MCF 10A (cell line): ENCODE data around the gene PPARA. TPM values are rescaled to one million over a fixed set of nuclear protein-coding genes. Genes with fewer than 3 reads are reported as not detected.
A peak's percentile ranks its signal among the peaks of the same experiment; 100 is the strongest.
"Not testable (repeated sequence)": the region's sequence is repeated elsewhere in the genome, so short reads cannot be mapped to it uniquely, and the experiment has no call there.

ENCODE experiments used
- BruUV-seq: library from RNA; stranded (reverse); fragments of 400-500 nt; replicated peaks from 2 replicates; lab custom pipeline; 2021; lab: Mats Ljungman, UMichigan
- CTCF ChIA-PET: fragments of 300-600 bp; sonication (Branson Sonifier 250); formaldehyde crosslinking; extraction: SDS; loops from one replicate; lab custom pipeline; 2021; ENCODE audit warnings: antibody characterized with exemption, inconsistent platforms; lab: Yijun Ruan, JAX
- POLR2A ChIA-PET: fragments of 300-600, 350-650 bp; sonication (Branson Sonifier 250); formaldehyde crosslinking; extraction: SDS; loops from one replicate; lab custom pipeline; 2020; ENCODE audit warnings: antibody characterized with exemption, inconsistent platforms; lab: Yijun Ruan, JAX
- DNase-seq: peaks from one replicate; pipeline ENCODE4 v3.0.0-alpha.2; 2018; ENCODE audit not compliant: unreplicated experiment
- H3K27ac Mint-ChIP-seq: one replicate; pipeline ENCODE4 v1.8.0; 2022; ENCODE audit warnings: mild to moderate bottlenecking, low read depth, mixed read lengths; ENCODE audit not compliant: unreplicated experiment
- H3K27me3 Mint-ChIP-seq: one replicate; pipeline ENCODE4 v1.8.0; 2022; ENCODE audit warnings: mixed read lengths; ENCODE audit not compliant: insufficient read depth, unreplicated experiment
- H3K36me3 Mint-ChIP-seq: one replicate; pipeline ENCODE4 v1.8.0; 2022; ENCODE audit warnings: mild to moderate bottlenecking, moderate library complexity, mixed read lengths; ENCODE audit not compliant: insufficient read depth, unreplicated experiment
- H3K4me1 Mint-ChIP-seq: one replicate; pipeline ENCODE4 v1.8.0; 2022; ENCODE audit warnings: mixed read lengths; ENCODE audit not compliant: insufficient read depth, unreplicated experiment
- H3K4me3 Mint-ChIP-seq: one replicate; pipeline ENCODE4 v1.8.0; 2022; ENCODE audit warnings: mild to moderate bottlenecking, moderate library complexity, mixed read lengths; ENCODE audit not compliant: unreplicated experiment
- H3K9me3 Mint-ChIP-seq: one replicate; pipeline ENCODE4 v1.8.0; 2022; ENCODE audit warnings: mixed read lengths; ENCODE audit not compliant: unreplicated experiment
- intact Hi-C: fragments of 100-400 bp; cut with micrococcal nuclease; formaldehyde crosslinking; loops from 2 replicates; pipeline ENCODE4 v1.14.1; 2022
- total RNA-seq: library from RNA; stranded (reverse); gene quantifications from 2 replicates; pipeline ENCODE4 v1.2.3, GENCODE V29; 2022
- TF ChIP-seq, protein P1 (sequence below): fragments of 200-600 bp; IDR thresholded peaks from one replicate; pipeline ENCODE4 v1.8.0; 2022; ENCODE audit warnings: antibody characterized with exemption, mild to moderate bottlenecking; ENCODE audit not compliant: unreplicated experiment

Gene PPARA
- total RNA-seq, 1 experiment from 2014 or later: 8.0 TPM

DNA sequence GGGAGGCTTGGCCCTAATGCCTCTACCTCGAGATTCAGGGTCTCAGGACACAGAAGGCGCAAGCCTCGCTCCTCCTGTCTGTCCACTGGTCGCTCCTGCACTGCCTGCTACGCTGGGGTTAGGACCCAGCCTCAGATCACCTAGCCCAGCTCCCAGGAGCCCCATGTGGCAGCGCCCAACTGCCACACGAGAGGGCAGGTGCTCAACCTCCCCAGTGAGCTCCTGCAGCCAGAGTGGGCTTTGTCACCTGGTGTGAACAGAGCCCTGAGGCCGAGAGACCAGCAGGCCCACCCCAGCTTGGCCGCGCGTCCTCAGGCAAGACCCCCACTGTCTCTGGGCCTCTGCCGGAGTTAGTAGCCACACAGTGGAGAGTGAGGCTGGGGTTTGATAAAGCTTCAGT is 21.7 kb upstream of the PPARA start:
- peaks cover 5% of the 10 kb centered on the region for H3K4me1 Mint-ChIP-seq
- H3K27me3 Mint-ChIP-seq: no peaks in the 10 kb centered on the region
- ChIA-PET CTCF (interaction anchor here (0.7 kb wide), 1 partner anchor 107 kb away, joined by 3 read pairs; no protein-coding TSS in a partner anchor), POLR2A (no interaction called here)
- H3K4me3 Mint-ChIP-seq: no peak overlapping the region
- intact Hi-C loops: no loop called here
- H3K36me3 Mint-ChIP-seq: no peaks in the 10 kb centered on the region
- no peak overlapping the region for H3K27ac Mint-ChIP-seq
- H3K9me3 Mint-ChIP-seq: no peaks in the 10 kb centered on the region
- TF ChIP-seq, protein P1, sequence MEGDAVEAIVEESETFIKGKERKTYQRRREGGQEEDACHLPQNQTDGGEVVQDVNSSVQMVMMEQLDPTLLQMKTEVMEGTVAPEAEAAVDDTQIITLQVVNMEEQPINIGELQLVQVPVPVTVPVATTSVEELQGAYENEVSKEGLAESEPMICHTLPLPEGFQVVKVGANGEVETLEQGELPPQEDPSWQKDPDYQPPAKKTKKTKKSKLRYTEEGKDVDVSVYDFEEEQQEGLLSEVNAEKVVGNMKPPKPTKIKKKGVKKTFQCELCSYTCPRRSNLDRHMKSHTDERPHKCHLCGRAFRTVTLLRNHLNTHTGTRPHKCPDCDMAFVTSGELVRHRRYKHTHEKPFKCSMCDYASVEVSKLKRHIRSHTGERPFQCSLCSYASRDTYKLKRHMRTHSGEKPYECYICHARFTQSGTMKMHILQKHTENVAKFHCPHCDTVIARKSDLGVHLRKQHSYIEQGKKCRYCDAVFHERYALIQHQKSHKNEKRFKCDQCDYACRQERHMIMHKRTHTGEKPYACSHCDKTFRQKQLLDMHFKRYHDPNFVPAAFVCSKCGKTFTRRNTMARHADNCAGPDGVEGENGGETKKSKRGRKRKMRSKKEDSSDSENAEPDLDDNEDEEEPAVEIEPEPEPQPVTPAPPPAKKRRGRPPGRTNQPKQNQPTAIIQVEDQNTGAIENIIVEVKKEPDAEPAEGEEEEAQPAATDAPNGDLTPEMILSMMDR: no peak
- no TSS peak for BruUV-seq
- no peak for DNase-seq

DNA sequence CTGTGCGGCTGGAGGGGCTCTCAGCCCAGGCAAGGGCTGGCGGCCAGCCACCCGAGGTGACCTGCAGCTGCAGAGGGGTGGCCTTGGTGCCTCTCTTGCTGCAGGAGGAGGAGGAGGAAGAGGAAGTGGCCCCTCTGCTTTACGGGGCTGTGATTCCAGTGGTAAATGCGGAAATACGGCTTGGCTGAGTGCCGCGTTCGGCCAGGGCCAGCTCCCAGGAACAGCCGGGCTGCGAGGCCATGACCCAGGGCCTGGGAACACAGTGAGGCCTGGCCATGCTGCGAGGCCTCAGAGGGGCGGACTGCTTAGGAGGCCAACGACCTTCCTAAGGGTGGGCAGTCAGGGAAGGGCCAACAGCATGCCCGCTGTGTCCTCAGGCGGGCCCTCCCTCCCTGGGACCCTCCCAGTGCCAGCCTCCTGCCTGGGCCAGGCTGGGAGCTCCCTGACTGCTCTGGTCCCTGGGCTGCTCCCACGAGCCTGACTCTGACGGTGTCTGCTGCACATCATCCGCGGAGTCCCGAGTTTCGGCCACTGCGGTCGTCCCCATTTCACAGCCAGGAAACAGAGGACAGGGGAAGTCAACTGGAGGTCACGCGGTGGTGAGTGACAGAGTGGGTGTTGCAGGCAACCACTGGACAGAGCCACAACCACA is 20.8 kb upstream of the PPARA start:
- H3K4me1 Mint-ChIP-seq: peaks cover 5% of the 10 kb centered on the region
- no peak for DNase-seq
- POLR2A ChIA-PET: interaction anchor here (0.6 kb wide), 1 partner anchor 122 kb away, joined by 3 read pairs; no protein-coding TSS in a partner anchor
- no peak overlapping the region for H3K4me3 Mint-ChIP-seq
- CTCF ChIA-PET: no interaction called here
- no TSS peak for BruUV-seq
- TF ChIP-seq, protein P1: no peak
- H3K27ac Mint-ChIP-seq: no peak overlapping the region
- H3K36me3 Mint-ChIP-seq: no peaks in the 10 kb centered on the region
- H3K27me3 Mint-ChIP-seq: no peaks in the 10 kb centered on the region
- no peaks in the 10 kb centered on the region for H3K9me3 Mint-ChIP-seq
- intact Hi-C loops: no loop called here

DNA sequence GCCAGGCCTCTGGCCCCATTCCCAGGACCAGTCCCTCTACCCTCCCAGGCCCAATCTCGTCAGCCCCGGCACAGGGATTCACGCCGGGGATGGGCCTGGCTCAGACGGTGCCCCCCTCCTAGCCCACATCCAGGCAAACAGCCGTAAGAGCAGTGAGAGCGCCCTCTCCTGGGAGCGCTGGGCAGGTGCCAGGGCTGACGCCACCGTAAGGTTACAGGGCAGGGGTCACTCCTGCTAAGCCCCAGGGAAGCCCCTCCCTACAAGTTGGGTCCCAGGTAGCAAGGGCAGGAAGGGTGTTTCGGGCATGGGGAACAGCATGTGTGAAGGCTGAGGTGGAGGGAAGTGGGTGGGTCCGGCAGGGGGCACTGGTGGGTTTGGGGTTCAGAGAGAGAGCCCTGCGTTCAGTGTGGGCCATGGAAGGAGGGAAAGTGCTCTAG is 19.2 kb upstream of the PPARA start:
- TF ChIP-seq, protein P1: peak; percentile 24
- no peak overlapping the region for H3K4me3 Mint-ChIP-seq
- intact Hi-C loops: no loop called here
- H3K27me3 Mint-ChIP-seq: no peaks in the 10 kb centered on the region
- CTCF ChIA-PET: interaction anchor here (2.2 to 4.7 kb wide), 2 partner anchors 9 to 14 kb away, joined by 8 to 22 read pairs; no protein-coding TSS in a partner anchor
- BruUV-seq: no TSS peak
- H3K36me3 Mint-ChIP-seq: no peaks in the 10 kb centered on the region
- peaks cover 5% of the 10 kb centered on the region for H3K4me1 Mint-ChIP-seq
- H3K9me3 Mint-ChIP-seq: no peaks in the 10 kb centered on the region
- POLR2A ChIA-PET: no interaction called here
- no peak for DNase-seq
- H3K27ac Mint-ChIP-seq: no peak overlapping the region

DNA sequence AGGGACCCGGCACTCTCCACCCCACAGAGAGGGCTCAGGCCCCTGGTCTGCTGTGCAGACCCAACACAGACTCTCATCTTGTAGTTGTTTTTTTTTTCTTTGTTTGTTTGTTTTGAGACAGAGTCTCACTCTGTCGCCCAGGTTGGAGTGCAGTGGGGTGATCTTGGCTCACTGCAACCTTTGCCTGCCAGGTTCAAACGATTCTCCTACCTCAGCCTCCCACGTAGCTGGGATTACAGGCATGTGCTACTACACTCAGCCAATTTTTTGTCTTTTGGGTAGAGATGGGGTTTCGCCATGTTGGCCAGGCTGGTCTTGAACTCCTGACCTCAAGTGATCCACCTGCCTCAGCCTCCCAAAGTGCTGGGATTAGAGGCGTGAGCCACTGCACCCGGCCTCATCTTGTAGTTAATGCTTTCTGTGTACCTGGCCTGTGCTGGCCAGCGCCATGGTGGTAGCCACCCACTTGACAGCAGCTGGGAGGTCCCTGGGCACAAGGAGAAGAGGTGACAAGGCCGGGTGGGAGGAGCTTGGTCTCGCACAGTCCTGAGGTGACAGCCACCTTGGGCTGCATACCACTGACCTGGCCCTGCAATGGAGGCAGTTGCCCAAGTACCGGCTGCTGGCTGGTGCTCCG is 18.0 kb upstream of the PPARA start:
- H3K27me3 Mint-ChIP-seq, POLR2A ChIA-PET, H3K9me3 Mint-ChIP-seq, H3K4me3 Mint-ChIP-seq, H3K27ac Mint-ChIP-seq, H3K4me1 Mint-ChIP-seq, H3K36me3 Mint-ChIP-seq, BruUV-seq, intact Hi-C loops, DNase-seq: not testable (repeated sequence)
- CTCF ChIA-PET: interaction anchor here (0.6 to 4.7 kb wide), 4 partner anchors 10 to 183 kb away, joined by 3 to 22 read pairs (median 8); no protein-coding TSS in a partner anchor
